Renal cortical epithelial cell (primary cell): ENCODE results near the gene TDRKH. TPM values are rescaled to one million over a fixed set of nuclear protein-coding genes. Genes with fewer than 3 reads are reported as not detected.
A peak's percentile ranks its signal among the peaks of the same experiment; 100 is the strongest.
"Not testable (repeated sequence)": the region's sequence is repeated elsewhere in the genome, so short reads cannot be mapped to it uniquely, and the experiment has no call there.

Experiments used
- DNase-seq: peaks from one replicate; pipeline ENCODE4 v3.0.0-alpha.2; 2011; ENCODE audit warnings: low read depth
- total RNA-seq: library from RNA; depleted of rRNA; stranded (reverse); fragments of >200 nt; gene quantifications from 2 replicates; pipeline ENCODE4 v1.2.3, GENCODE V29; 2014

TDRKH gene
- total RNA-seq, 1 donor from 2014 or later = 9.7 TPM

DNA sequence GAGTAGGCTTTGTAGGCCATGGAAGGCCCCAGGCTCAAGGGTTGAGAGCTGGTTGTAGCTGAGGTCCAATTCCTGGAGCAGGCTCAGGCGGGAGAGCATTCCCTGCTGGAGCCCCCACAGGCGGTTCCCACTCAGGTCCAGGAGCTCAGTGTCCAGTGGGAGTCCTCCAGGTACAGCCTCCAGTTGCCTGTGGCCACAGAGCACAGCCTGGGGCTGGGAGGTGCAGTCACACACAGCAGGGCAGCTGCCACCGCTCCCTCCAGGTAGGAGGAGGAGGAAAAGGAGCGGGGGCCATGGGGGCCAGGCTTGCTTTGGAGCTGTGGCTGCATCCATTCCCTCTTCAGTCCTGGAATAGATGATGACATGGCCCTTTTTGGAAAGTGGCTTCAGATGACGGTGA is 12.1 kb upstream of the TDRKH start:
- DNase-seq = no peak

DNA sequence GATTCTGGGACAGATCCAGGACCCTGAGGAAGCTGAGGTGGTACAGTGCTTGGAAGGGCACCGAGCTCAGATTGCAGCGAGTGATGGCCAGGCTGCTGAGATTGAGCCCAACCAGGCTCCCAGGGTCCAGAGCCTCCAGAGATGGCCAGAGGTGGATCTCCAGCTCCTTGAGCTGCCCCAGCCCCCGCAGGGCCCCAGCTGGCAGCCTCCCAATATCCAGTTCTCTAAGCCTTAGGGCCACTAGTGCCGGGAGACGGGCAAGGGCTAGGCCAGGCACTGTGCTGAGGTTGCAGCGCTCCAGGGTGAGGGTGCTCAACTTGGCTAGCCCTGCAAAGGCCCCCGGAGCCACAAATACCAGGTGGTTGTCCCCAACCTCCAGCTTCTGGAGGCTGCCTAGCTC is 11.5 kb upstream of the TDRKH start:
- DNase-seq = no peak

DNA sequence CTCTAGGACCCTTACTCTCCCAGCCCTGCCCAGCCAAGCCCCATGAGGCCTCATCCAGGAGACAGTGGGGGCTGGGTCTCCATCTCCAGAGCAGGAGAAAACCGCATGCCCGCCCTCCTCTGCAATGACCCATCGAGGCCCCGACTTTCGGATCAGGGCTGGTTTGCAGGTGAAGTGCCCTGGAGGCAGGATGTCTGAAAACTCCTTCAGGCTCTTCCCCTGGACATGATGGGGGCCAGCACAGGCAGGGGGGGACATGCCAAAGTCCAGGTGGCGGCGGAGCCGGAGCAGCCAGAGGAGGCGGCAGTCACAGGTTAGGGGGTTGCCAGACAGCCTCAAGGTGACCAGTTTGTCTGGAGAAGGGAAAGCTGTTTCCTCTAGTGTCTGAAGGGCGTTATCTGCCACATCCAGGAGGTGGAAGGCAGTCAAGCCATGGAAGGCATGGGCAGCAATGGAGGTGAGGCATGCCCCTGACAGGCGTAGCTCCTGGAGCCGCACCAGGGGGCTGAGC is 11.1 kb upstream of the TDRKH start:
- no peak for DNase-seq

DNA sequence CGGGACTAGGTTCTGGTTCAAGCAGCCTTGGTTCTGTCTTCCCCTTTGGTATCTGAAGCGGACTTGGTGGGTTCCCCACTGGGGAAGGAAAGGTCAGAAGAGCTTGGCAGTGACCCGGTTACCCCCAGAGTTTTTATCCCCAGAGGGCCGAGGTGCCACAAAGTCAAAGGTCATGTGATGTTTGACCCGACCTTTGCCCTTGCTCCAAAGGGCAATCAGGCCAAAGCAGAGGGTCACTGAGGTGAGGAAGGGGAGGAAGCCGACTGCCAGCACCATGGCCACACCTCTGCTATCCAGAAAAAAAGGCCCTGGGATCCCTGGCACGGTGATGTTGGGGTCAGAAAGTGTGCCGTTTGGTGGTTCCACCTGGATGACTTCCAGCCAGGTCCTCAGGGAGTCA is 10.5 kb upstream of the TDRKH start:
- DNase-seq = no peak

GRCh38 chr1:151799179-151800022 is 9.1 kb upstream of the TDRKH start:
- DNase-seq = no peak

DNA sequence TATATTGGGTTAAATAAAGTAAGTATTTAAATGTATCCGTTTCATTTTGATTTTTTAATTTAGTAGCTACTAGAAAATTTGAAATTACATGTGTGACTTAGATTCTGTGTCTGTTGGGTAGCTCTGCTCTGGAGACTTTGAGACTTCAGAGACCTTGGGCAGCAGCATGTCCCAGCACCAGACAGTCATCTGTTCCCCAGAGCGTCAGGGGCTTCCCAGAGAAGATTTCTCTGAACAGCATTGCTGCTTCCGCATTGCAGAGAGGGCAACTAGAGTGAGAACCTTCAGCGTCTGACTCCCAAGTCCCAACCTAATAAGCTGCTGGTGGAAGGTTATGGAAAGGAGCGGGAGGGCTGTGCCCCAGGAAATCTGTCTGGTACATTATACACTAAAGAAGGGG is 8.3 kb upstream of the TDRKH start:
- DNase-seq = no peak

- DNase-seq = no peak
Observed at GRCh38 chr1:151790940-151791651, 796 bp upstream of the TDRKH start.

DNA sequence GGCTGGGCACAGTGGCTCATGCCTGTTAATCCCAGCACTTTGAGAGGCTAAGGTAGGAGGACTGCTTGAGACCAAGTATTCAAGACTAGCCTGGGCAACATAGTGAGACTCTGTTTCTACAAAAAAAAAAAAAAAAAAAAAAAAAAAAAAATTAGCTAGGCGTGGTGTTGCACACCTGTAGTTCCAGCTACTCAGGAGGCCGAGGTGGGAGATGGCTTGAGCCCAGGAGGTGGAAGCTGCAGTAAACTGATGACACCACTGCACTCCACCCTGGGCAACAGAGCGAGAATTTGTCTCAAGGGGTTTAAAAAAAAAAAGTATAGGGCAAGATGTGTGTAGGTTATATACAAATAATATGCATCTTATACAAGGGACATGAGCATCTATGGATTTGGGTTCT is 2.6 kb downstream of the TDRKH start:
- DNase-seq = no peak

GRCh38 chr1:151783796-151784195 is 6.5 kb downstream of the TDRKH start:
- DNase-seq = no peak

DNA sequence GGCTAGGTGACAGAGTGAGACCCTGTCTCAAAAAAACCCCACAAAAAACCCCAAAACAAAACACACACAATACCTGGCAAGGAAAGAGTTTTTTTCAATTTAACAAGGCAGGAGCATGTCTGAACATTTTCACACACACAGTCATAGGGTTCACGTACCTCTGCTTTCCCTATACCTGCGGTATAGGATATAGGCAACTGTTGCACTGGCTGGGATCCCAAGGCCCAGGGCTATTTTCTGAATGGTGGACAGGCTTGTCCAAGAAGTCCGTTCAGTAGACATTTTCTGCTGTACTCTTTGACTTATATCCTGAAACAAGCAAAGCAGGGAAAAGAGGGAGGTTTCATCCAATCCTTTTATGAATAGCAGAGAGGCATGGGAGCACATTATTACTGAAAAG is 7.6 kb downstream of the TDRKH start:
- DNase-seq = no peak

- not testable (repeated sequence) for DNase-seq
Observed at GRCh38 chr1:151782026-151782425, 8.3 kb downstream of the TDRKH start.

DNA sequence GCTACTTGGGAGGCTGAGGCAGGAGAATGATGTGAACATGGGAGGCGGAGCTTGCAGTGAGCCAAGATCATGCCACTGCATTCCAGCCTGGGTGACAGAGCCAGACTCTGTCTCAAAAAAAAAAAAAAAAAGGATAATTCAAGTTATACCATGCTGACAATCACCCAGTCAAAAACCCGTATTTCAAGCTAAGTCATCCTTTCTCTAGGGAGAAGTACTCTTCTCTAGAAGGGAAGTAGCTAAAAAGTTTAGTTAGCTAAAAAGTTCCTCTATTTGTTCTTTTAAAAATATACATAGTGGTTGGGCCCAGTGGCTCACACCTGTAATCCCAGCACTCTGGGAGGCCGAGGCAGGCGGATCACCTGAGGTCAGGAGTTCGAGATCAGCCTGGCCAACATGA is 9.6 kb downstream of the TDRKH start:
- not testable (repeated sequence) for DNase-seq

- DNase-seq = no peak
Observed at GRCh38 chr1:151779852-151780251, 10.4 kb downstream of the TDRKH start.

- no peak for DNase-seq
Observed at GRCh38 chr1:151777317-151777716, 13.0 kb downstream of the TDRKH start.

GRCh38 chr1:151776665-151777062 is 13.6 kb downstream of the TDRKH start:
- no peak for DNase-seq

DNA sequence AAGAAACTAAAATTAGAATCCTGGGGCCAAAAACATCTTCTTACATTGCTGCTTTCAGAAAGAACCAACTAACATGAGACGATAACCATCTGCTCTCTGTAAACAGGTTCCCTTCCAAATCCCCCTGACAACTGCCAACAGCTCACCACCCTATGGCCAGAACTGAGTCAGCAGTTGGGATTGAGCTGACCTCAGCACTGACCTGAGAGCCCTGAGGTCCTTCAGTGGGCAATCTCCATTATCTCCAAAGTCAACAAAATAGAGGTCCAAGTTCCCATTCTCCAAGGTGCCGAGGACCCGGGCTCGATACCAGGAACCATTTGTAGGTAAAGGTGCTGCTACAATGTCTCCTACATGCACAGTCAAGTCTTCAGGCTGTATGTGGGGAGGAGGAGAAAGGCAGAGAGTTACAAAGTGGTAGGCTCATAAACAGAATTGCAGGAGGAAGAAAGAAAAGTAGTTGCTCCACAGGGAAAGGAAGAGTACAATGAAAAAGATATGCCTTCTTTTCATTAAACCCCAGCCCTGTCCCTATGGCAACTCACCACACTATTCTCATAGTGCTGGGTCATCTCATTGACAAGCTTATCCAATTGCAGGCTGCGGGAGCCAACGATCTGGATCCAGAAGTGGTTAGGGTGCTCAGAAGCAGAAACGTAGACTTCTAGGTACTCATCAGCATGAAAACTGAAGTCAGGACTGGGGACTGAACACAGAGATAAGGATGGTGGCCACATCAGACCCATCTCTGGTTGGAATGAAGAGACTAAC is 14.2 kb downstream of the TDRKH start:
- DNase-seq = no peak

- no peak for DNase-seq
Observed at GRCh38 chr1:151774256-151774922, 15.9 kb downstream of the TDRKH start.

GRCh38 chr1:151773702-151774101 is 16.6 kb downstream of the TDRKH start:
- peak; percentile 97 for DNase-seq

DNA sequence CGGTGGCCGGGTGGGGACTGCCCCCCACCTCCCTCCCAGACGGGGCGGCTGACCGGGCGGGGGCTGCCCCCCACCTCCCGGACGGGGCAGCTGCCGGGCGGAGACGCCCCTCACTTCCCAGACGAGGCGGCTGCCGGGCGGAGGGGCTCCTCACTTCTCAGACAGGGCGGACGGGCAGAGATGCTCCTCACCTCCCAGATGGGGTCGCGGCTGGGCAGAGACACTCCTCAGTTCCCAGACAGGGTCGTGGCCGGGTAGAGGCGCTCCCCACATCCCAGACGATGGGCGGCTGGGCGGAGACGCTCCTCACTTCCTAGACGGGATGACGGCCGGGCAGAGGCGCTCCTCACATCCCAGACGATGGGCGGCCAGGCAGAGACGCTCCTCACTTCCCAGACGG is 21.0 kb downstream of the TDRKH start:
- DNase-seq = not testable (repeated sequence)

GRCh38 chr1:151768351-151769066 is 21.8 kb downstream of the TDRKH start:
- not testable (repeated sequence) for DNase-seq

GRCh38 chr1:151763990-151764389 is 26.3 kb downstream of the TDRKH start:
- DNase-seq = no peak
